A673 (cell line): Measurements from ENCODE around the gene POLD4.

ENCODE experiments used
- EZH2 ChIP-seq: fragments of 200-600 bp; sonication (generic); IDR thresholded peaks from 2 replicates; pipeline ENCODE4 v1.6.1; 2017; ENCODE audit warnings: borderline replicate concordance, low read depth, mild to moderate bottlenecking, mixed read lengths, antibody characterized with exemption, low read length; ENCODE audit not compliant: poor library complexity, severe bottlenecking
- TF ChIP-seq, protein P1 (sequence below): fragments of 300-800, 200-600 bp; sonication (generic); conservative IDR thresholded peaks from 2 replicates; pipeline ENCODE4 v1.5.1; 2017; ENCODE audit warnings: low read depth, mild to moderate bottlenecking, antibody characterized with exemption, low read length, moderate library complexity, mixed read lengths

DNA sequence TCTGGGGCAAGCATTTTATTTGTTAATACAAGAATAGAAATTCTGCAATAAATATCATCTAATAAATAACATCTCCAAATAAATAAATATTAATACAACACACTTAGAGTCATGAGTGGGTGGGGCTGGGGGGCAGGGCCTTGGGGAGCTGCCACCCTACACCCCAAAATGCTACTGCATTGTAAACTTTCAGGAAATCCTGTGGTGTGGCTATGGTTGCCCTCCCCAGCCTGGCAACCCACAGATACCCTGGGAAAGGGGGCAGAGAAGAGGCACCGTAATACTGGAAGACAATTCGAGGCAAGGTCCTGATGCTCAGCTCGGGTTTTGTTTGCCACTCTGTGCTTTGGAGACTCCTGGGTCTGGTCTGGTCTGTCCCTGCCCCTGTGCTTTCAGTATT is 10.8 kb upstream of the POLD4 start:
- TF ChIP-seq, protein P1, sequence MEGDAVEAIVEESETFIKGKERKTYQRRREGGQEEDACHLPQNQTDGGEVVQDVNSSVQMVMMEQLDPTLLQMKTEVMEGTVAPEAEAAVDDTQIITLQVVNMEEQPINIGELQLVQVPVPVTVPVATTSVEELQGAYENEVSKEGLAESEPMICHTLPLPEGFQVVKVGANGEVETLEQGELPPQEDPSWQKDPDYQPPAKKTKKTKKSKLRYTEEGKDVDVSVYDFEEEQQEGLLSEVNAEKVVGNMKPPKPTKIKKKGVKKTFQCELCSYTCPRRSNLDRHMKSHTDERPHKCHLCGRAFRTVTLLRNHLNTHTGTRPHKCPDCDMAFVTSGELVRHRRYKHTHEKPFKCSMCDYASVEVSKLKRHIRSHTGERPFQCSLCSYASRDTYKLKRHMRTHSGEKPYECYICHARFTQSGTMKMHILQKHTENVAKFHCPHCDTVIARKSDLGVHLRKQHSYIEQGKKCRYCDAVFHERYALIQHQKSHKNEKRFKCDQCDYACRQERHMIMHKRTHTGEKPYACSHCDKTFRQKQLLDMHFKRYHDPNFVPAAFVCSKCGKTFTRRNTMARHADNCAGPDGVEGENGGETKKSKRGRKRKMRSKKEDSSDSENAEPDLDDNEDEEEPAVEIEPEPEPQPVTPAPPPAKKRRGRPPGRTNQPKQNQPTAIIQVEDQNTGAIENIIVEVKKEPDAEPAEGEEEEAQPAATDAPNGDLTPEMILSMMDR = no peak
- TF ChIP-seq EZH2 = no peak
